ENCODE data around the gene SEMA7A.

DNA sequence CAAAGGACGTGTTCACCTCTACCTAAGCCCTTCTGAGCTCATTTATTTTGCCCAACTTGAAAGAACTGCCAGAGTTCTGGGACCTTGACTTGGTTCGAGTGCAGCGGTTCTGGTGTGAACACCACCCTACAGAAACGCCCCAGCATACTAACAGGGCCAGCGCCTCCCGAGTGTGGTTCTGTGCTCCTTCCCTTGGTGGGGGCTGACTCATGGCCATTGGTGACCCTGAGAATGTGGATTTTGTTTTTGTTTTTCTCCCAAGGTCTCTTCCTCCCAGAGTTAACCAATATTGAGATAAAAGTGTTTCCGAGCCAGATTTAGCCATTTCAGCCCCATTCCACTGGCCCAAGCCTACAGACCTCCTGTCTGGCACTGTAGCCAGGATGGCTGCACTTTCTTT, 27.9 kb downstream of the SEMA7A start:
- TF ChIP-seq, protein P1, sequence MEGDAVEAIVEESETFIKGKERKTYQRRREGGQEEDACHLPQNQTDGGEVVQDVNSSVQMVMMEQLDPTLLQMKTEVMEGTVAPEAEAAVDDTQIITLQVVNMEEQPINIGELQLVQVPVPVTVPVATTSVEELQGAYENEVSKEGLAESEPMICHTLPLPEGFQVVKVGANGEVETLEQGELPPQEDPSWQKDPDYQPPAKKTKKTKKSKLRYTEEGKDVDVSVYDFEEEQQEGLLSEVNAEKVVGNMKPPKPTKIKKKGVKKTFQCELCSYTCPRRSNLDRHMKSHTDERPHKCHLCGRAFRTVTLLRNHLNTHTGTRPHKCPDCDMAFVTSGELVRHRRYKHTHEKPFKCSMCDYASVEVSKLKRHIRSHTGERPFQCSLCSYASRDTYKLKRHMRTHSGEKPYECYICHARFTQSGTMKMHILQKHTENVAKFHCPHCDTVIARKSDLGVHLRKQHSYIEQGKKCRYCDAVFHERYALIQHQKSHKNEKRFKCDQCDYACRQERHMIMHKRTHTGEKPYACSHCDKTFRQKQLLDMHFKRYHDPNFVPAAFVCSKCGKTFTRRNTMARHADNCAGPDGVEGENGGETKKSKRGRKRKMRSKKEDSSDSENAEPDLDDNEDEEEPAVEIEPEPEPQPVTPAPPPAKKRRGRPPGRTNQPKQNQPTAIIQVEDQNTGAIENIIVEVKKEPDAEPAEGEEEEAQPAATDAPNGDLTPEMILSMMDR (IDR thresholded peaks at IDR 0.05; ENCODE audit: low read depth, low read length, poor library complexity, severe bottlenecking), result no peak
- TF ChIP-seq EZH2phosphoT487 (IDR thresholded peaks at IDR 0.05; ENCODE audit: borderline replicate concordance, low read length), result no peak
